NCI-H82 treated with DMSO at 0.1 percent for 48 hours (cell line): Measurements from ENCODE around the gene SRP19.
"Not testable (repeated sequence)": the region's sequence is repeated elsewhere in the genome, so short reads cannot be mapped to it uniquely, and the experiment has no call there.

ENCODE experiments used
- DNase-seq: peaks from one replicate; lab custom pipeline; 2025; ENCODE audit not compliant: unreplicated experiment; lab: John Stamatoyannopoulos, UW

SRP19 gene

DNA sequence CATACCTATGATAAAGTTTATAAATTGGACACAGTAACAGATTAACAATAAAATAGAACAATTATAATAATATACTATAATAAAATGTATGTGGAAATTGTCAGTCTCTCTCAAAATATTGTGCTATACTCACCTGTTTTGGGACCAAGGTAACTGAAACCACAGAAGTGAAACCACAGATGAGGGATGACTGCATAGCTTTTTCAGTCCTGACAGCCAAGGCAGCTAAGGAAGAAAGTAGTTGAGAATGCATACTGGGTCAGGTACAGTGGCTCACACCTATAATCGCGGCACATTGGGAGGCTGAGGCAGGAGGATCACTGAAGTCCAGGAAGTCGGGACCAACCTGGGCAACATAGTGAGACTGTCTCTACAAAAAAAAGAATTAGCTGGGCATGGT is 8.9 kb downstream of the SRP19 start:
- DNase-seq: no peak

DNA sequence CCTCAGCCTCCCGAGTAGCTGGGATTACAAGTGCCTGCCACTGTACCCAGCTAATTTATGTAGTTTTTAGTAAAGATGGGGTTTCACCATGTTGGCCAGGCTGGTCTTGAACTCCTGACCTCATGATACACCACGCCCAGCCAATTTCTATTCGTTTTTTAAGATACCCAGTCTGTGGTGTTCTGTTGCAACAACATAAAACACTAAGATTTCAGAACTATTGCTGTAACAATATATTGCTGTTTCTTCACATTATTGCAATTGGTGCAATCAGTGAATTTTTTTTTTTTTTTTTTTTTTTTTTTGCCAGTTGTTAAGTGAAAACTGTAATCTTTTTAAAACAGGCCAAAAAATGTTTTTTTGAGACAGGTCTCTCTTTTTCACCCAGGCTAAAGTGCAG is 9.9 kb downstream of the SRP19 start:
- DNase-seq: no peak

DNA sequence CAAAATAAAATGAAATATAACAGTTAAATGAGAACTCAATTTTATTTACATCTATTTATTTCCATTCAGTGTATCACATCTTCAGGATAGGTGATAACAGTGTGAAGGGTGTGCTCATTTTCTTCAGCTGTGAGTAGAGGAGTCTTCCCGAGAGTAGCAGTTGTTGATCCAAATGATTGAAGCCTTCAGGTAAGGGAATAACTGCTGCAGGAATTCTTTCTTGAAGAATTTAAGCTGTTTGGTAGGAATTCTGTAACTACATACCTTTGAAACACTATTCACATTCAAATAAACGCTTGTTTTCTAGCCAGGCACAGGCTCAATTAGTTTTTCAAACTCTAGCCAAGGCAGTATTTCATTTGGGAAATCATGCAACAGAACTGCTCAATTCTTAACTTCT is 15.3 kb downstream of the SRP19 start:
- DNase-seq: no peak

DNA sequence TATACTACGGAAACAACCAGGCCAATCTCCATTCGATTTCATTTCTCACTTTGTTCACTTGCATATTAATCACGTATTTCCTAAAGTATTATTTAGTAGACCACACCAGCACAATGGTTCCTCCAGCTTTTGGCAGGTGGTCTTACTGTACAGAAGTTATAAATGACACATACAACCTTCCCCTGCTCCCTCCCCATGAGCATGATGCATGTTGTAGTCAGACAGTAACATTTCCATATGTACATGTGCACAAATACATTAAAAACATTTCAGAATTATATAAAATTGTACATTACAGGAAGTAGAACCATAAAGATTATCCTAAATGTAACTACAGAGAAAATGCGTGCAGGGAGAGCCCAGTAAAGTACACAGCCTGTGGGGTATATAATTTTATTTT is 17.0 kb downstream of the SRP19 start:
- no peak for DNase-seq

DNA sequence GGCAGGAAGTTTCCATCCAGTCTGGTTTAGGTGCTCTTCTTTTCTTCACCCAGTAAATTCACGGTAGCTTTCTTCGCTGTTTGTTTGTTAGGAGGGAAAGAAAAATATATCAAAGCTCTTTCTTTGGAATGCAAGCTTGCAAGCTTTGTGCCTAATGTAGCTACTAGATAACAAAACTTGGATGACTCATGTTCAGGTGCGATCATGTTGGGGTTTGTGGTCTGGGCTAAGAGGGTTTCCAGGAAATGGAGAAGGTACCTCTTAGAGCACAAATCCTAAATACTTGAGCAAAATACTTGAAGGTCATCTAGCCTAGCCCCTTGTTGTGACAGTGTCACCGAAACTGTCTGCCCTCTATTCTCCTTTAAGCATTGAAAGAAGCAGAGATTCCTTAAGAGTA is 17.7 kb downstream of the SRP19 start:
- no peak for DNase-seq

DNA sequence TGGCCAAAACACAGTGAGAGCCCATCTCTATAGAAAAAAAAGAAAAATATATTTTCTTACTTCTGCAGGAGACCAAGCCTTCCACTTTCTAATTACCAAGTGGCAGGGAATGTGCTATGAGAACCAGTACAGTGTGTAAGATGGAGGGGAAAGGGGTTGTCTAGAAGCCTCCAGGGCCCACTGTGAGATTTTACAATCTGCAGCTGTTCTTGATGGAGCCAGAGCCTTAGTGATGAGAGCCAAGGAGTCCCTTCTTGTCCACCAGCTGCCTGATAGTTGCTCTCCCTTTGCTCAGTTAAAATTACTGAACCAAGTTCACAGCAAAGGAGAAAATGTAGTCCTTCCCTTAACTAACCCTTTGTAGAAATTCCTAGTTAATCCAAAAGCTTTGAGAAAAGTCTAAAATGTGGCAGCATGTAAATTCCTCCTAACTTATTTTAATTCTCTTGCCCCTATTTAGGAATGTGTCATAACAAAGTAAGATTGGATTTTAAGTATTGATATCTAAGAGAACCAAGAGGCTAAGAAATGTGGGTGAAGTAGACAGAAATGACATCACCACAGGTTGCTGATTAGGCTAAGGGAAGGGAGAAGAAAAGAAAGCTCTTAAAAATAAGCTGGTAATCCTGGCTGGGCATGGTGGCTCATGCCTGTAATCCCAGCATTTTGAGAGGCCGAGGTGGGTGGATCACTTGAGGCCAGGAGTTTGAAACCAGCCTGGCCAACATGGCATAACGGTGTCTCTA is 19.3 kb downstream of the SRP19 start:
- DNase-seq: no peak

DNA sequence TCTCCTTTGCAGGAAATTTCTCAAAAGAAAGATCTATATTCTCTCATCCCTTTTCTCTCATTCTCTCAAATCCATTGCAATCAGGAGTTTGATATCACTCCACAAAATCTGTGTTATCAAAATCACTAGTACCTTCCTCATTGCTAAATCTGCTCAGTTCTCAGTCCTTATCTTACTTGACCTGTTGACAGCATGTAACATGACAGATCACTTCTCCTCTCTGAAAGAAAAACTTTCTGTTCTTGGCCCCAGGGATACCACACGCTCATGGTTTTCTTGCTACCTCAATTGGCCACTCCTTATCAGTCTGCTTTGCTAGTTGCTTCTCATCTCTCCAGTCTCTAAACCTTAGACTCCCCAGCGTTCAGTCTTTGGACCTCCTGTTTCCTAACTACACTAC is 22.1 kb downstream of the SRP19 start:
- no peak for DNase-seq

DNA sequence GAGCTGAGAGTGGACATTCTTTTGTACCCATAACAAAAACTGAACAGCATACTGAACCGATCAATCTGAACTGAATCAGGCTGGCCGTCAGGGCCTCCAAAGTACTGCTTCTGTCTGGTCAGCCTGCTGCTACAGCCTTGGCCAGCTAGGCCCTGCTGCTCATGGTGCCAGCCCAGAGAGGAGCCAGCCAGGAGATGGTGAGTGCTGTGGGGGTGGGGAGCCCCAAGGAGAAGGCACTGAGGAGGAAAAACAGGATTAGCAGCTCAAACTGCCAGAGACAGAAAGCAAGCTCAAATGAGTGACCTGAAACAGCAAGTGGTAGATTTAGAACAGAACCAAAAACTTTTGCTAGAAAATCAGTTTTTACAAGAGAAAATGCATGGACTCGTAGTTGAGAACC is 23.9 kb downstream of the SRP19 start:
- no peak for DNase-seq

DNA sequence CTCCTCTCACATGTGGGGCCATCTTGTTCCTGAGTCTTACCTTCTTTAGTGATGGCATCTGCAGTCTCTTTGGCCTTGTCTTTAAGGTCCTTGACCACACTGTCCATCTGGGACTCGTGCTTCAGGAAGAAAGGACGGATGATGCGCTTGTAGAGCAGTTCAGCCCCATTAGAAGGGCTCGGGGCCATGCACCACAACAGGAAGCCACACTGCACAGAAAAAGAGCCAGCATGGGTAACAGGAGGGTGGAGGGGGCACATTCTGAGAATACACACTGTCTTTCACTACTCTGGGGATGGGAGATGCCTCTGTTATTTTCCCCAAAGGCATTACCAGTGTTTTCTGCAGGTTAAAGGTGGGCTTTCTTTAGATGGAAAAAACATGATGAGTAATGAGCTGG is 25.9 kb downstream of the SRP19 start:
- DNase-seq: no peak

DNA sequence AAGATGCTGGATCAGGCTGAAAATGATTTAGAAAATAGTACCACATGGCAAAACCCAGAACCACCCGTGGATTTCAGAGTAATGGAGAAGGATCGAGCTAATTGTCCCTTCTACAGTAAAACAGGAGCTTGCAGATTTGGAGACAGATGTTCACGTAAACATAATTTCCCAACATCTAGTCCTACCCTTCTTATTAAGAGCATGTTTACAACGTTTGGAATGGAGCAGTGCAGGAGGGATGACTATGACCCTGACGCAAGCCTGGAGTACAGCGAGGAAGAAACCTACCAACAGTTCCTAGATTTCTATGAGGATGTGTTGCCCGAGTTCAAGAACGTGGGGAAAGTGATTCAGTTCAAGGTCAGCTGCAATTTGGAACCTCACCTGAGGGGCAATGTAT is 31.0 kb downstream of the SRP19 start:
- not testable (repeated sequence) for DNase-seq

DNA sequence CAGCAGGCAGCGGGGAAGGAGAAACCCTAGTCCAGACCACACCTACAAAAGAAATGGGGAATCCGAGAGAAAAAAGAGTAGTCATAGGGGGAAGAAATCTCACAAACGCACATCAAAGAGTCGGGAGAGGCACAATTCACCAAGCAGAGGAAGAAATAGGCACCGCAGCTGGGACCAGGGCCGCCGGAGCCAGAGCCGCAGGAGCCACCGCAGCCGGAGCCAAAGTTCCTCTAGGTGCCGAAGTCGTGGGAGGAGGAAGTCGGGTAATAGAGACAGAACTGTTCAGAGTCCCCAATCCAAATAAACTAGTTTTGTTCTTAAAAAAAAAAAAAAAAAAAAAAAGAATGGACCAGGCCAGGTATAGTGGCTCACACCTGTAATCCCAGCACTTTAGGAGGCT is 31.7 kb downstream of the SRP19 start:
- DNase-seq: no peak

DNA sequence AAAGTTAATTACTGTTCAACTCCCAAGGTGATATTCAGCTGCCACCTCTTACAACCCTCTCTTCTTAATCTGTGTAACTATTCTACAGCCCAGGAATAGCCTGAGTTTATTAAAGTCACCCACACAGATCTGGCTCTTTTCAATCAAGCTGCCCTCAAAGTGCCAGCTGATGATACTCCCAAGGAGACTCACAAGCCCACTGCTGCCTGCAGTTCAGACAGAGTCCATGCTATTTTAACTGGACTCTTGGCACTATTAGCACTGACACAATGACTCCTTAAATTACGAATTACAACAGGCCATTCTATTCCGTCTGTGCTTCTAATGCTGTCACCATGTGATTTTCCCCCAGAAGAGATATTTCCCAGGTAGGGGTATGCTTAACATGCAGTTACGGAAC is 34.6 kb downstream of the SRP19 start:
- no peak for DNase-seq

DNA sequence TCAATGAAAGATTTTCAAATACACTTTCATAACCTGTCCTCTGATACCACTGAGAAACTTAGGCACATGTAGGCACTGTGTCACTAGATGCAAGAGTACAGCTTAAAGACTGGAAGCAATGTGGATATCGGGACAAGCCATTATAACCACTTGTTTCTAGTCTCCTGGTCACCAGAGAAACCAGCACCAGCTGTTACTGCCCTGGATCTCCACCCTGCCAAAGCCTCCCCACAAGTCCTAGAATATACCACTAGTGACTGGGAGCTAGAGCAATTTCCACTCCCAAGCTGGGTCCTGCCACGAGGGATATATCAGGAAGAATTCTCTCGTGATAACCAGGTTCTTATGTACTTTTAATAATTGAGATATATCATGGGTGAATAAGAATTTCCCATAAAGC is 41.5 kb downstream of the SRP19 start:
- DNase-seq: no peak

DNA sequence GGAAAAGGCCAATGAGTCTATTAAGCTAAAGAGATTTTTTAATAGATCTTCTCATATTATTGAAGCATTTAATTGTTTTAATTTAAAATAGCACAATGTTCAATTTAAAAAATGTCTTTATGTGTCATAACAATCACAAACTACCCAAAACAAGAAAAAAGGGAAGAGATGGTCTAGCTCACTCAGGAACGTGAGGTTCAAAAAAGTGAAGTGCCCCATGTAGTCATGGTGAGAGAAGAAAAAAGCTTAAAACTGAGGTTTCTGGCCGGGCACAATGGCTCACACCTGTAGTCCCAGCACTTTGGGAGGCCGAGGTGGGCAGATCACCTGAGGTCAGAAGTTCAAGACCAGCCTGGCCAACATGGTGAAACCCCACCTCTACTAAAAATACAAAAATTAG is 43.9 kb downstream of the SRP19 start:
- not testable (repeated sequence) for DNase-seq

DNA sequence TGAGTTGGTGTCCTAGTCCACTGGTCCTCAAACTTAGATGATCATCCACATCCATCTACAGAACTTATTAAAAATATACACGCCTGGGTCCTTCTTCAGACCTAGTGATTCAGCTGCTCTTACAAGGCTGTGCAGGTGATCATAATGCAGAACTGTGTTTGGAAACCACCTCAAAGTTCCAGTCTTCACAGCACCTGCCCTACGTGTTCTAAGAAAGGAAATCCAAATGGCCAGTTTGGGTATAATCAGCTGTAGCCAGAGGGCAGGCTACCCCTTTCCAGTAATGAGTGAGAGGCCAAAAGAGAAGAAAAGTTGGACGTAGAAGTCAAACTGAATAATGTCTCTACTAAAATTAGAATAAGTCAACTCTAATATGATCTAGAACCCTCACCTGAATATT is 45.5 kb downstream of the SRP19 start:
- DNase-seq: no peak

DNA sequence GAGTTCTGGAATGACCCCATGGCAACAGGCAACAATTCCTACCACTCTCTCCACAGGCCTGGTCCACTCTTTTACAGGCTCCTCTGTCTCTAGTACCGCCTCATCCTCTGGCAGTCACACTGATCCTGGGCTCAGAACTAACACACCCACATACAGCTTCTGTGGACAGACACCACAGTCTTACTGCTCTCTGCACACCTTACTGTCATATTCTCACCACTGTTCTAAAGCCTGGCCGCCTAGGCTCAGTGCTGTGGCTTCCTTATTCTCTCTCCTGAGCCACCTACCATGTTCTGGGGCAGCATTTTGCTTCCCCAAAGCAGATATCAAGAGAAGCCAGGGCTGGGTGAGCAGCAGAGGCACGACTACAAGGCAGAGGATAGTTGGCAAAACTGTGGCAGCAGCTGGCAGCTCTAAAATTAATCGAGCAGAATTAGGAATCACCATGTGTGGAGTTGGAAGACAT is 46.1 kb downstream of the SRP19 start:
- no peak for DNase-seq

DNA sequence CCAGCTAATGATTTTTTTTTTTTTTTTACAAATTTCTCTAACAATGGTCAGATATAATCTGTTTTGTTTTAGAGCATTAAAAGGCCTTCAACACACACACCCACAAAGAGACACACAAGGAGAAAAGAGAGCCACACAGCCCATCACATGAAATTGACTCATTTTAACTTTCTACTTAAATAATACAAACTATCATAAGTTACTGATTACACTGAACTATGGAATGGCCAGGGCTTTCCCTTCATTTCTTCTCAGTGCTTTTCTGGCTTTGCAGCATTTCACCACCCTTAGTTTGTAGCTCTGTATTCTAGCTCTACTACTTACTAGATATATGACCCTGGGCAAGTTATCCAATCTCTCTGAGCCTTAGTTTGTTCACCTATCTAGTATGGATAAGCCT is 47.8 kb downstream of the SRP19 start:
- no peak for DNase-seq

DNA sequence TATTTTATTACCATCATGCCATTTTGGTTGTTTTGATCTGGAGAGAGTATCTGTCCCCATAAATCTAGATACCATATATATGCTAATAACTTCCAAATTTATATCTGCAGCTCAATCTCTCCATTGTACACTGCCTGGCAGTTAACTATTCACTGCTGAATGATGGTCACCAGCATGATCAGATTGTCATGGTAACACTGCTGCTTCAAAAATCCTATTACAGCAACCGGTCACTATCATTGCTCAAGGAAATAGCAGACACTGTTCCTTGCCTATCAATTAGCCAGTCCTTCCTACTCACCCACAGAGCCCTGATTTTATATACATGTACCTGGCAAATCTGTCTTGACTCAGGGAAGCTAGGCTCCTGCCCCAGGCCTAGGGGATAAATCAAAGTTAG is 49.4 kb downstream of the SRP19 start:
- DNase-seq: no peak

DNA sequence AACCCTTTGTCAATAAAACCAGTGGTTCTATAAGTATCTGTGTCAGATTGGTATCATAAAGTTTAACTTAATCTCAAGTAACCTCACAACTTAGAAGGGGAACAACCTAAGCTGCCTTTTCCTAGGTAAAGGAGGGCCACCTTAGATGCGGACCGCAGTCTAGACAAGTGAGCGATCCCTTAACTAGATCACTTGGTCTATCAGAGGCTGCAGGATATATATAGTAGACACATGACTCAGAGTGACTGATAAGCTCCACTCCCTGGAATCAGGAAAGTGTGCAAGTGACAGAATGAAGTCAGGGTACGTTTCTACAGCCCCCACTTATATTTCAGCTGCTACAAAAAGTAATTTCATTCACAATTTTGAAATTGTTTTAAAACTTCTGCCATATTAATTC is 53.5 kb downstream of the SRP19 start:
- no peak for DNase-seq

DNA sequence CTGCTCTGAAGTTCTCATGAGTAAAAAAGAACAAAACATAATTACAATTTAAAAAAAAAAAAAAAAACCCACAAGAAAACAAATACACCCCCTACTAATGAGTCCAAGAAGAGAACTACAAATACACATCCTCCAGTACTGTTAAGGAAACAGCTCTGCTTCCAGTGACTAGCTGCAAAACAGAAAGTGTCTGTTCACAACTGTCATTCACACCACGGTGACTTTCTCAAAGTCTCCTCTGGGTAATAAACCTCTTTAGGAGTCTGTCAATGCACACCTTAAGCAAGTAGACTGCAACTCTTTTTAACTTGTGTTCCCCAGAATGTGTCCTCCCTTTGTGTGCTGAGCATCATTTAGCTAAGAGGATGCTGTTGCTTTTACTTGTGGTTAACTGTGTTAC is 54.7 kb downstream of the SRP19 start:
- no peak for DNase-seq

DNA sequence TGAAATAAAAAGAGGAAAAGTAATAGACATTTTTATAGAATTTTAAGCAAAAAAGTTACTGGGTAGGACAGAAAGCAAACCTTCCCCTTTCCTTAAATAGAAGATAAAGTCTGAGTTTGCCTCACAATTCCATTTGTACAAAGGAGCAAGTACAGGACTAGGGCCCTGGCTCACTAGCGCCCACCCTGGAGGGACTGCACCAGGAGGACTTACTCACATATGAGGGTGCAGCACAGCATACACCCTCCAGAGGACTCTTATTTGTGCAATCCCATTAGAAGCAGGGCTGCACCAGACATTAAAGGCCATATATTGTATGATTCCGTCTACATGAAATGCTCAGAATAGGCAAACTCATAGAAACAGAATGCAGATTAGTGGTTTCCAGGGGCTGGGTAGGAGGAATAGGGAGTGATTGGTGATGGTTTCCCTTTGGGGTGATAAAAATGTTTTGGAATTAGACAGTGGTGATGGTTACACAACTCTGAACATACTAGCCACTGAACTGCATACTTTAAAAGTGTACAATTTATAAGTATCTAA is 56.4 kb downstream of the SRP19 start:
- no peak for DNase-seq

DNA sequence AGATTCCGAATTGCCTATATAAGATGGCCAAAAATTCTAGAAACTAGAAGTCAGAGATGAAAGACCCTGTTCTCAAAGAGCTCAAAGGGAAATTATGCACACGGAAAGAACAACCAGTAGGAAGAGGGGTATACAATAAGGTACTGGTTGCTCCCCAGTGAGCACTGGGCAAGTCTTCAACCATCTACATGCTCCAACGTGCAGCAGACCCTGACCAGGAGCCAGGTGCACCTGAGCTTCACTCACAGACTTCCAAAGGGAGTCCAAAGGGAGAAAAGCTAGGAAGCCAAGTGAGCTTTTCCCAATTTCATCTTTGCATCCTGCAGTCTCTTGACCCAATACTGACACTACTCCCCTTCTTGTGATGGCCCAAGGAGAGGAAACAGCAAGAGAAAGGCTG is 57.0 kb downstream of the SRP19 start:
- no peak for DNase-seq

DNA sequence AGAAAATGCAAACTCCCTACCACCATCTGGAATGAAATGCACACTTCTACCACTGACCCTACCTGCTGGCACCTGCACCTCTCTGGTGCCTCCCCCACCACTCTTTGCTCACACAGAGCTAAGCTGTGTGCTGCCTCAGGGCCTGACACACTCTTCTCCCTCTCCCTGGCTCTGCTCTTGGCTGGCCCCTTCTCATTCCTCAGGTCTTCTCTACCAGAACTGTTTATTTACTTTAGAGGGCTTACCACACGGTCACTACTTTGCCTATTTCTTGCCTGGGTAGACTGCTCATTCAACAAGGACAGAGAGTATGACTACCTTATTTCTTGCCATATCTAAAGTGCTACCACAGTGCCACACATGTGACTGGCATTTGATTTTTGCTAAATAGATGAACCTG is 57.6 kb downstream of the SRP19 start:
- DNase-seq: no peak
